GM23248 (cell line): Measurements from ENCODE around the gene LUZP2.

Experiments used
- EZH2 ChIP-seq: fragments of 200-600 bp; sonication (generic); IDR thresholded peaks from 2 replicates; pipeline ENCODE4 v1.6.1; 2018; ENCODE audit warnings: antibody characterized with exemption, mild to moderate bottlenecking; ENCODE audit not compliant: insufficient read depth, poor library complexity, severe bottlenecking
- EZH2phosphoT487 ChIP-seq: fragments of 200-600 bp; sonication (generic); IDR thresholded peaks from 2 replicates; pipeline ENCODE4 v1.6.1; 2018; ENCODE audit warnings: antibody characterized with exemption, moderate library complexity, mild to moderate bottlenecking, low read depth; ENCODE audit not compliant: insufficient read depth

DNA sequence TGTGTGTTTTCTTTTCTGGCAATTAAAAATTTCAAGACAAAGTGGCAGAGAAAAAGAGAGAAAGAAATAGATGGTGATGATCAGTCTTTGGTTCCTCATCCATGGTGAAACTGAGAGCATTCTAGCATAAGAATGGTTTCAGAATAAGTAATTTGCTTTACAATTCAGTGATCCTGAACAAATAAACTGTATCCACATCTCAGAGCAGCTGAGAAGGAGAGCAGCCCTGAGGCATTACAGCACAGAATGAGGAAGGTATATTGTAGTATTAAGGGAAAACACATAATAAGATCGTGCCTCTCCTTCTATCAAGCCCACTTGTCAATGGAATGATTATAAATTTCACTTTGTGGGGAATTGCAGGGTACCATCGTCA, 17.4 kb downstream of the LUZP2 start:
- TF ChIP-seq EZH2 (no peak), EZH2phosphoT487 (no peak)
